Large intestine (tissue), 3 donors: ENCODE results near the gene COL4A2. TPM values are rescaled to one million over a fixed set of nuclear protein-coding genes. Genes with fewer than 3 reads are reported as not detected.

ENCODE experiments used
- DNase-seq, 2 donors: peaks; one replicate each; pipeline versions ENCODE4 v3.0.0 to v3.0.0-alpha.2; 2013
- H3K27ac ChIP-seq: one replicate; pipeline ENCODE4 v1.5.1; 2013; ENCODE audit warnings: low read length
- H3K27me3 ChIP-seq: 2 replicates; pipeline ENCODE4 v1.6.1; 2013; ENCODE audit warnings: low read length; ENCODE audit not compliant: control insufficient read depth, insufficient read depth
- H3K36me3 ChIP-seq: 2 replicates; pipeline ENCODE4 v1.6.1; 2013; ENCODE audit warnings: low read length; ENCODE audit not compliant: control insufficient read depth, insufficient read depth
- H3K4me1 ChIP-seq: one replicate; pipeline ENCODE4 v1.6.1; 2013; ENCODE audit warnings: low read length; ENCODE audit not compliant: control insufficient read depth, insufficient read depth
- H3K4me3 ChIP-seq: one replicate; pipeline ENCODE4 v1.5.1; 2013; ENCODE audit warnings: low read length
- H3K9me3 ChIP-seq: one replicate; pipeline ENCODE4 v1.6.1; 2013; ENCODE audit warnings: mild to moderate bottlenecking, low read depth, low read length, moderate library complexity; ENCODE audit not compliant: control insufficient read depth
- WGBS: methylation state at CpG from one replicate; pipeline ENCODE4 v1.1.5; 2013; ENCODE audit warnings: low lambda C conversion rate; ENCODE audit not compliant: insufficient coverage; 5-methylcytosine and 5-hydroxymethylcytosine counted together
- polyA plus RNA-seq: library from polyadenylated mRNA; unstranded; fragments of 120-200 nt; gene quantifications from one replicate; pipeline ENCODE4 v1.2.1, GENCODE V29; 2013

COL4A2 gene
- polyA plus RNA-seq, 1 donor = 164 TPM

DNA sequence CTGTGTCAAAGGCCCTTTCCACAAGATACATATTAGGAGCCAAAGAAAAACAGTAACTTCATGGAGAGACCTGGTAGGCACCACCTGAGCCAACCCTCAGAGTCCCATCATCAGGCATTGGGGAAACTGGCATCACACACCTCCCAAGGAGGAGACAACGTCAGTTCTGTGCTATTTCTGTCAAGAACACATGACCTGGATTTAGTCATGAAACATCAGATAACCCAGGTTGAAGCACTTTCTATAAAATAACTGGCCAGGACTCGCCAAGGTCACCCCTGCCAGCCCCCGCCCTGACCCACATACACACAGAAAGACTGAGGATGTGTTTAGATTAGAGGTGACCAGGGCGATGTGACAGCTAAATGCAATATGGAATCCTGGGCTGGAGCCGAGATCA is 35.8 kb upstream of the COL4A2 start:
- Histone ChIP-seq H3K27me3 (no peaks in the 10 kb centered on the region), H3K36me3 (peaks cover 3% of the 10 kb centered on the region), H3K4me3 (no peak overlapping the region), H3K4me1 (no peaks in the 10 kb centered on the region), H3K9me3 (no peaks in the 10 kb centered on the region), H3K27ac (no peak overlapping the region)
- 80% methylated on average over 1 of the region's 5 CpGs for WGBS
- no peak for DNase-seq

DNA sequence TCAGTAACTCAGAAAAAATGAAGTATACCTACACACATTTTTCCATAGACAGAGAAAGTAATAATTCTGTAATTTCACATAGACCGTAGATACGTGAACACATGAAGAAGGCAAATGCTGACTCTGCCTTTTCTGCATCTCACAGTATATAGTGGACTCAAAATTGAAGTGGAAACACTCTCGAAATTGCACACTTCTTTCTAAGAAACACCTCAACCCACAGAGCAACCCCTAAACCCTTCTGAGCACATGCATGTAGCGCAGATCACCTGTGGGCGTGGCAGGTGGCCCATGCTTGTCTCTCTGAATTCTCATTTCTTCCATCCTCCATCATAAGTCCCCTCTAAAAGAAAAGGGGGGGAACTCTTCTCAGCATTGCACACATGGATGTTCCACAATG is 34.9 kb upstream of the COL4A2 start:
- Histone ChIP-seq H3K27ac (no peak overlapping the region), H3K36me3 (peaks cover 3% of the 10 kb centered on the region), H3K27me3 (no peaks in the 10 kb centered on the region), H3K4me1 (no peaks in the 10 kb centered on the region), H3K9me3 (no peaks in the 10 kb centered on the region), H3K4me3 (no peak overlapping the region)
- no CpG with 5 or more reads among the region's 5 CpGs for whole genome bisulfite sequencing
- DNase-seq = no peak

DNA sequence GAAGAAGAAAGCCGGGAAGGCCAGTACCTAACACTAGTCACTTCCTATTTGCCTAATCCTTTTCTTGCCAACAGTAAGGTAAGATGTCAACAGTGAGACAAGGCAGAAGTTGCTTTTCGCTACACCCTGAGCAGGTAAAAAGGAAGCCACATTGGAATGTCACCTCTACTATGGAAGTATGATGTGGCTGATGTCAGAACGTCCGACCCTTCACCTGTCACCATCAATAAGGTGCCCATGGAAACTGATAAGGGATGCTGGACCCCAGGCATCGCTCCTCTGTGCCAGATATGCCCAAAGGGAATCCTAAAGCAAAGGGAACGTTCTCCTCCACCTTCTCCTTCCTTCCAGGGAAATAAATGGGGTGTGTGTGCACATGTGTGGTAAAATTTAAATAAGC is 34.4 kb upstream of the COL4A2 start:
- H3K4me3 ChIP-seq = no peak overlapping the region
- no peak for DNase-seq
- H3K4me1 ChIP-seq = no peaks in the 10 kb centered on the region
- no peak overlapping the region for H3K27ac ChIP-seq
- H3K27me3 ChIP-seq = no peaks in the 10 kb centered on the region
- H3K9me3 ChIP-seq = no peaks in the 10 kb centered on the region
- WGBS = 100% methylated on average over 1 of the region's 6 CpGs
- peaks cover 3% of the 10 kb centered on the region for H3K36me3 ChIP-seq

DNA sequence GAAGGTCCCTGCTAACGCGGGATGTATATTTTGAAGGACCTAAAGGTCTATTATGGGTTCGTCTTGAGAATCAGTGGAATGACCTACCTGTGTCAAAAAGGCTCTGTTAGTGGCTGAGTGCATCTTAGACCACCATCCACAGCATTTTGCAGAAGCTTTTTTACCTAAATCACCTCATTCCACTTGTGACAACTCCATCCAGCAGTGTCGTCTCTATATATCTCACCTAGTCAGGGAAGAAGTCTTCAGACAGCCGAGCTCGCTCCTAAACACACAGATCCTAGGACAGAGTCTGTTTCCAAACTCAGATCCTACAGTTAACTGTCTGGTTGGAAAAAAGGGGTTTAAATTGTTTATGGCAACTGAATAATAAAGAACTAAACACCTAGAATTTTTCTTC is 33.8 kb upstream of the COL4A2 start:
- Histone ChIP-seq H3K27me3 (no peaks in the 10 kb centered on the region), H3K27ac (no peak overlapping the region), H3K4me3 (no peak overlapping the region), H3K9me3 (no peaks in the 10 kb centered on the region), H3K36me3 (peaks cover 3% of the 10 kb centered on the region), H3K4me1 (no peaks in the 10 kb centered on the region)
- no peak for DNase-seq
- WGBS = no CpG with 5 or more reads among the region's 6 CpGs

DNA sequence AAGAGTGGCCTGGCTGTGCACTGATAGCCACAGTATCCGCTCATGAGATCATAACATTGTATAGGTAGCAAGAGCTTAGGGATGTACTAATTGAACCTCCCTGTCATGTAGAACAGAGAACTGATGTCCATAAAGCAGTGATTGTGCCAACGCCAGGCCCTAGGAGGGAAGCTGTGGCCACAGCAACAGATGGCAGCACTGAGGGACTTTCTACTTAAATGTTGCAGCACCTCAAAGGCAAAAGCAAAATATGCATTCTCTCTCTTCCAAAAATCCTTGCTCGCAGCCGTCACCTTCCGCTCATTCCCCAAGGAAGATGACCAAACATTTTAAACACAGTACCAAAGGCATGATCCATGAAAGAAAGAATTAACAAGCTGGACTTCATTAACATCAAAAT is 32.4 kb upstream of the COL4A2 start:
- no CpG with 5 or more reads among the region's 5 CpGs for WGBS
- DNase-seq = no peak
- H3K4me3 ChIP-seq = no peak overlapping the region
- peaks cover 3% of the 10 kb centered on the region for H3K36me3 ChIP-seq
- H3K9me3 ChIP-seq = no peaks in the 10 kb centered on the region
- no peaks in the 10 kb centered on the region for H3K27me3 ChIP-seq
- H3K27ac ChIP-seq = no peak overlapping the region
- H3K4me1 ChIP-seq = no peaks in the 10 kb centered on the region

DNA sequence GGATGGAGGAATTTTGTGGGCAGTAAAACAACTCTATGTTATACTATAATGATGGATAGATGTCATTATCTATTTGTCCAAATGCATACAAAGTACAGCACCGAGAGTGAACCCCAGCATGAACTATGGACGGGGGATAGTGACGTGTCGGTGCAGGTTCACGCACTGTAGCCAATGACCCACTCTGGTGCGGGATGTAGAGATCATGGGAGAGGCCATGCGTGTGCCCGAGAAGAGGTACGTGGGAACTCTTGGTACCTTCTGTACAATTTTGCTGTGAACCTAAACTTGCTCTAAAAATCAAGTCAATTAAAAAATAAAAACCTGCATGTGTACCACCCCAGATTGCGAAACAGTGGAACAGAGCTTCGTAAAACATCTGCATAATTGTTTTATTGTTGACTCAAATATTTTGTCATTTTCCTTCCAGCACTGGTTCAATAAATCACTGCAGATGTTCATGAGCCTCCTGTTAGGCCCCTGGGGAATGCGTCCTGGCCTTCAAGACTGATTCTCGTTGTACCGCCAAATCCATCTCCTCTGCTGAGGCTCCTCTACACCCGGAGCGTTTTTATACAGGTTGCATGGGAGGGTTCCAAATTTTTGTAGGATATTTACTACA is 31.0 kb upstream of the COL4A2 start:
- DNase-seq = no peak
- no peaks in the 10 kb centered on the region for H3K9me3 ChIP-seq
- H3K4me1 ChIP-seq = no peaks in the 10 kb centered on the region
- no peak overlapping the region for H3K4me3 ChIP-seq
- WGBS = no CpG with 5 or more reads among the region's 16 CpGs
- no peak overlapping the region for H3K27ac ChIP-seq
- H3K36me3 ChIP-seq = peaks cover 3% of the 10 kb centered on the region
- no peaks in the 10 kb centered on the region for H3K27me3 ChIP-seq

DNA sequence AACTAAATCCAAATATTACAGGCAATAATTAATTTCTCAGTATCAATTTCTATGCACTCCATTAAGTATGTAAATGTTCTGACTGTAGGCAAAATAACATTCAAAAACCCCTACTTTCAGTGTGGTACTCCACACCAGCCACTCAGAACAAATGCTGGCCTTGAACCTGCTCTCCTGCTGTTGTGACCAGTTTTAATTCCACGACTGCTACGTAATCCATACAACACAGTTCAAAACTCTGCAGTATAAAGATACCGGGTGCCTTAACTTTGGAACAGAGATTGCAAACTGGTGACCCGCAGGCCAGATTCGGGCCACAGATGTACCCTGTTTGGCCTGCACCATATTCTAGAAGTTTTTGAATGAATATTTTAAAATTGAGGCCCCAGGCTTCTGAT is 30.5 kb upstream of the COL4A2 start:
- 100% methylated on average over 2 of the region's 5 CpGs for WGBS
- Histone ChIP-seq H3K4me3 (no peak overlapping the region), H3K27me3 (no peaks in the 10 kb centered on the region), H3K27ac (no peak overlapping the region), H3K36me3 (peaks cover 3% of the 10 kb centered on the region), H3K4me1 (no peaks in the 10 kb centered on the region), H3K9me3 (no peaks in the 10 kb centered on the region)
- no peak for DNase-seq

DNA sequence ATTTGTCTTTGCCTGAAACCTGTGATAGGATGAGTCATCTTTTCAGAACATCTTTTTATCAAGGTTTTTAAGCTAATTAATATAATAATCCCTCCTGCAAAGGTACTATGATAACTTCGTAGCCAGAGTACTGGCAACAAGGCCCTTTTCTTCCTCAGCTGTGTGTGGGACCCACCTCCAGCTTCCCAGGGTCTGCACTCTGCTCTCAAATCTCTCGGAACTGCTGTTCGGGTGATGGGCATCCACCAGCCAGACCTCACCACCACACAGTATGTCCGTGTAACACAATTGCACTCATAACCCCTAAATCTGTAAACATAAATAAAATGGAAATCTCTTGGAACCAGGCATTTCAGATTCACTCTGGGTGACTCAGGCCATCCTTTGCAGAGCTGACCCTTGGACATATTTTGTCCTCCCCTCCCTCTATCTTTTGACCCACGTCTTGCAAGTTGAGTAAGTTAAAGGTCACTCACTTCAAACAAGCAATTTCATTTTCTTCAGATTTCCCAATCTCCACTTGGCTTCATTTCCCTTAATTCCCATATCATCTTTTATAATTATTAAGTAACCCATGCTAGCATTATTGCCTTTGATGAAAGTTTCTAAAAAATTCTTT is 29.6 kb upstream of the COL4A2 start:
- H3K27ac ChIP-seq = no peak overlapping the region
- WGBS = 0% methylated on average over 1 of the region's 5 CpGs
- H3K9me3 ChIP-seq = no peaks in the 10 kb centered on the region
- H3K27me3 ChIP-seq = no peaks in the 10 kb centered on the region
- no peak for DNase-seq
- no peaks in the 10 kb centered on the region for H3K36me3 ChIP-seq
- H3K4me3 ChIP-seq = no peak overlapping the region
- H3K4me1 ChIP-seq = no peaks in the 10 kb centered on the region

DNA sequence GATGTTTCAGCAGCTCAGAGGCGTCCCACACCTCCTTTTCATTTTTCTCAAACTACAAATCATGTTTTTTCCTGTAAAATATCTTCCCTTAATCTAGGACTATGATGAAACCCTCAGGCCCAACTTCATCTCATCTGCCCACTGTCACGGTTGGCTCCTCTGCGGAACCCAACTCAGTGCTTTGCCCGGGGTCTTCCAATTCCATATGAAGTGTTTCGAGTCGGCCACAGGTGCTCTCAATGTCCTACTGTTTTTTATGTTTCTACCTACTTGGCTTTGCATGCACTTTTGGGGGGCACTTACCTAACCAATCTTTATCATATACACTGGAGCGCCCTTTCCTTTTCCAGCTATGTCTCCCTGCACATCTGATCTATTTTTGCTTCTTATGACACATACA is 28.2 kb upstream of the COL4A2 start:
- no peaks in the 10 kb centered on the region for H3K36me3 ChIP-seq
- H3K27me3 ChIP-seq = no peaks in the 10 kb centered on the region
- no peak overlapping the region for H3K27ac ChIP-seq
- no peak for DNase-seq
- WGBS = 80% methylated on average over 3 of the region's 7 CpGs
- H3K9me3 ChIP-seq = no peaks in the 10 kb centered on the region
- H3K4me1 ChIP-seq = no peaks in the 10 kb centered on the region
- no peak overlapping the region for H3K4me3 ChIP-seq

DNA sequence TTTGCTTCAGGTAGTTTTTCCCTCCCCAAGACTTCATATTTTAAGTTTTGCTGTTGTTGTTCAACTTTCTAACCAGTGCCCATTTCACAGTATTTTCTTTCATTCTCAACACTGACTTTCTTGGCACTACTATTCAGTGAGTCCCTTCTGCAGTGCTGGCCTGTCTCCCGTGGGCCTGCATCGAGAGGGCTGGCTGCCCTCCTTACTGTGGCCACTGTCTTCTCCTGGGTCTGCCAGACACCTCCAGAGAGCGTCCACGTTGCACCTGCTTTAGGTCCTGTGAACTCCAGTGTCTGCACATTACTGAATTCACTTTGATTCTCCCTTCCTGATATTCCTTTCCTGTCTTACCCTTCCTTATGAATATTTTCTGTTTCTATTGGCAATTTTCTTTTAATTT is 27.4 kb upstream of the COL4A2 start:
- Histone ChIP-seq H3K27ac (no peak overlapping the region), H3K4me1 (no peaks in the 10 kb centered on the region), H3K36me3 (no peaks in the 10 kb centered on the region), H3K27me3 (no peaks in the 10 kb centered on the region), H3K4me3 (no peak overlapping the region), H3K9me3 (no peaks in the 10 kb centered on the region)
- WGBS = no CpG with 5 or more reads among the region's 4 CpGs
- no peak for DNase-seq

DNA sequence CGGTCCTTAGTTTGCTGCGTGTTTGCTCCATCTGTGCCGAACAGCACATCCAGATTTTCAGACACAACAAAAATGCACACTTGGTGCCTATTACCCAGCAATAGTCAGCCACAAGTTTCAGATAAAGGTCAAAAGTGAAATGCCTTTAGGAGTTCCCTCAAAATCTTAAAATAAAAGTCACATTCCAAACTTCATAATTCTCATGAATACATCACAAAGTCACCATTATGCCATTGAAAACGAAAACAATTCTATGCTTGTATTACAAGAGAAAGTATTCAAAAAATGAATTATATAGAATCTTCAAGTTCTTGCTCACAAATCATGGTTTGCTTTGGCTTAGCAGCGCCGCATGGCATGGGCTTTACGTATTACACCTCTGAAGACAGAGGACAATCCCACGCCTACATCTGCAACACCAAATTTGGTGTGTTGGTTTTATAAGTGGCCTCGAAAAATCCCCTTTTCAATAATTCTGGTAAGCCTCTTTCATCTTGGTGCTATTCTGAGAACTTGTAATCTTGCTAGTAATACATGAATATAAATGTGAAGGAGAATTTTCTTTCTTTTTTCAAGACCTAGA is 26.8 kb upstream of the COL4A2 start:
- no CpG with 5 or more reads among the region's 9 CpGs for WGBS
- Histone ChIP-seq H3K4me3 (no peak overlapping the region), H3K9me3 (no peaks in the 10 kb centered on the region), H3K36me3 (no peaks in the 10 kb centered on the region), H3K27me3 (no peaks in the 10 kb centered on the region), H3K4me1 (no peaks in the 10 kb centered on the region), H3K27ac (no peak overlapping the region)
- DNase-seq = no peak
